Retina (tissue), 1 donor: ENCODE results near the gene ZNF423.

Experiments used
- DNase-seq: peaks from one replicate; pipeline ENCODE4 v3.0.0-alpha.2; 2016

The ZNF423 gene

DNA sequence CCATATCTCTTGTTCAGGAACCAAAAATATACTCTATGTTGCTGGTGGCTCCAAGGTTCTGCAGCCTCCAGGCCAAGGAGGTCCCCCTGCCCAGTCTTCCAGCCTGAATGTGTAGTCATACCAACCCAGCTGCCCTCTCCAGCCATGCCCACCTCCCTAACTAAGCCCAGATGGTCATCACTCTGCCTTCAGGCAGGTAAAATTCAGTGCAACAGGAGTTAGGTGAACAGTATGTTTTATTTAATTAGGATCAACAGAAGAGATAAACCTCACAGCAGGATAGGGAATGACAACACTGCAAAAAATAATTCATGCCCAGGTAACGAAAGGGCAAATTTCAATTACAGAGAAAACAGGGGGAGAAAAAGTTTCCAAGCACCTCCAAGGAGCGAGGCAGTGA, 9.1 kb downstream of the ZNF423 start:
- no peak for DNase-seq

DNA sequence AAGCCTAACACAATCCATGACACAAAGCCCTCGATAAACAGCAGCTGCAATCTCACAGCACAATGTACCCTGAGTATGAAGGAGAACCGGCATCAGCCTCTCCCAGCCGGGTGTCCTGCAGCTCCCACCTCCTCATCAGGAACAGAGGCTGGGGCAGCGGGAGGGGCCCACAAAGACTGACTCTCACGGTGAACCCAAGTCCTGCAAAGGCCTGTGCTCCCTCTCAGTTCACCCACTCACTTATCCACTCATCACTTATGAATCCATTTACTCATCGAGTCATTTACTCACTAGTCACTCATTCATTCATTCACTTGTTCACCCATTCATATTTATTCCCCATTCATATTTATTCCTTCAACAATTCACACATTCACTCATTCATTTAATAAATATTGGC, 11.6 kb downstream of the ZNF423 start:
- no peak for DNase-seq

DNA sequence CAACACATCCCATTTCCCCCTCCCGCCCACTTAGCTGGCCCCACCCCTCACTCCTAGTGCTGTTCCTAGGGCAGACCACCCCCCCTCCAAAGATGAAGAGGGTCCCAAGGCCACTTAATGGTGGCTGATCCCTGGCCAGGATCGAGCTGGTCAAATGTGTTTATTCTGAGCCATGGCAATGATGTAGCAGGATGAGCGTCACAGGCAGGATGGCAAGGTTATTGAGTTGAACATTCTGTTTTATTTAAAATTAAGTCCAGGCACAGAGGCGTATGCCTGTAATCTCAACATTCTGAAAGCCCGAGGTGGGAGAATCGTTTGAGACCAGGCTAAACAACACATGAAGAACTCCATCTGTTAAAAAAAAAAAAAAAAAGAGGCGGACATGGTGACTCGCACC, 12.2 kb downstream of the ZNF423 start:
- DNase-seq, result no peak

GRCh38 chr16:49842972-49843371, 12.9 kb downstream of the ZNF423 start:
- no peak for DNase-seq

GRCh38 chr16:49839017-49839825, 16.7 kb downstream of the ZNF423 start:
- peak; percentile 61 for DNase-seq

GRCh38 chr16:49838441-49839016, 17.4 kb downstream of the ZNF423 start:
- peak; percentile 56 for DNase-seq

DNA sequence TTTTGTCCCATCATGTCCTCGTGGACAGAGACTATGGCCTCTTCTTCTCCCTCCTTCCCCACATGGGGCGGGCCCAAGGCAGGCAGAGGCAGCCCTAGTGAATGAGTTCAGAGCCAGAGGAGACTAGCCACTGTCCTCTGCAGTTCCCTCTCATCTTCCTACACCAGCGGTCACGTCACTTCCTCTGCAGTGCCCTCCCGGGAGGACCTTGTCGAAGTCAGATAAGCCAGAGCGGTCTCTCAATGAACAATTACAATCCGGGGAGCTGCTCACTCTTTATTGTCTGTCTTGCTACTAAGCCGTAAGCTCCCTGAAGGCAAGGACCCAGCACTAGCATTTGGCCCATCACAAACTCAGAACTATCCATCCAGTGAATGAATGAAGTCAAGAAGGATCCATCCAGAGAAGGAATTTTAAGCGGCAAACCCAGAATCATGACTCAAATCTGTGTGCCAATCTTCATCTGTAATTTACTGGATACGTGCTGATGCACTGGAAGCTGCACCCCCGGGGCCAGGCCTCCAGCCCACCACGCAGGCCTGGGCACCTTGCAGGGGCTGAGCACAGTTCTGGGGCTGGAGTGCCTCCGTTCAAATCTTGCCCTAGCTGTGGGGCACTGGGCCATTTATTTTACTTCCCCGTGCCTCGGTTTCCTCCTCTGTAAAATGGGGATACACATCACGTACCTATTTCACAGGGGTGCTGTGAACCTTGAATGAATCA, 18.1 kb downstream of the ZNF423 start:
- peak; percentile 58 for DNase-seq

DNA sequence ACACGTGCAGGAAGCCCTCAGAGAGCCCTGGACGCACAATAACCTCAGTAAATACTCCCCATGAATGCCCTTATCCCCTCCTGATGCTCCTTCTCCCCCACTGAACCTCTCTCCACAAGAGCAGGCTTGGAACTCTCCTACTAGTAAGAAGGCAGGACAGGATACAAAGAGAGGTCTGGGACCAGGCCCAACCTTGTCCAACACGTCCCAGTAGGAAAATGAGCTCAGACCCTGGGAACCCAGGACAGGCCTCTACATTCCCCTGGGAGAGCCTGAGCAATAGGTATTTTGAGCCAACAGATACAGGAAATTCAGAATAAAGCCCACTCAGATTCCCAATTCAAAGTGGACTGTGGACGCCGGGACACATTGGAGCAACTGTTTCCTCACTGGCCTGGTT, 19.2 kb downstream of the ZNF423 start:
- DNase-seq, result peak; percentile 34

DNA sequence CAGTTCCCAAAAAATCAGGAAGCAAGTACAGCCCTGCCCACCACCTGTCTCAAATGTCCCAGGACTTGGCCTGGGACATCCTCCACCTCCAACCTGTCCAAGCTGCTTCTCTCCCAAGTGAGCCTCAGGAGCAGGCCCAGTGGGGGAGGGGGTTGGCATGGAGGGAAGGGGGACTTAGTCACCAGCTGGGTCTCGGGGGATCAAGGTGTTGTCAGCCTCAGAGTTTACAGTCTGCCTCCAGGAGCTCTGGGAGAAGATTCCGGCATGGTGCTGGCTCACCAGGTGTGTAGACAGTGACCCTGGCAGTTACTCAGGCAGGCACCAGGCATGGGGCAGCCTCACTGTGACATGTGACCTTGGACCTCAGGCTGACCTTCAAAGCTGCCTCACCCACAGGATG, 19.7 kb downstream of the ZNF423 start:
- DNase-seq, result no peak

GRCh38 chr16:49835161-49835777, 20.6 kb downstream of the ZNF423 start:
- peak; percentile 75 for DNase-seq

DNA sequence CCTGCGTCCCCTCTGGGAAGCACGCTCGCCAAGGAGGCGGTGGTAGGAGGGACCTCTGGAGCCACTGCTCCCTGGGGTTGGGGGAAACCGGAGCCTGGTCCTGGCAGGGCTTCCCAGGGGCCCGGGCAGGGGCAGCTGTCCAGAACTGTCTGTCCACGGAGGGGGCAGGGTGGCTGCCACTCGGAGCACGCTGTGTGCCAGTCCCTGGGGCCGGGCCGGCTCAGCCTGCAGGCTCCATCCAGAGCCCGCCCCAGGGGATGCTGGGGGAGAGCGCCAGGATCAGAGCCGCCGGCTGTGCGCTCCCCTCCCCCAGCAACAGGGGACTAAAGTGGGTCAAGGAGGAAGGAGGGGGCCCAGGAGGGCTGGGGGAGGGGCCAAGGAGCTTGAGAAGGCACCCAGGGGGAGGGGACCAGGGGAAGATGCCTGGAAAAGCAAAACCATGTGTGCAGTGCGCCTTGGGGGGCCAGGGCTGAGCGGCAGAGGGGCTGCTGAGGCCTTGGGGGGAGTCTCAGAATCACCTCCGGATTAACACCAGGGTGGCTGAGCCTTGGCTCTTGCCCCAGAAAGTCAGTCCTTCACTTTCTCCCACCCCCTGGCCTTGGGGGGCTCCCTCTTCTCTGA, 21.3 kb downstream of the ZNF423 start:
- peak; percentile 87 for DNase-seq

- no peak for DNase-seq
These were observed 21.9 kb downstream of the ZNF423 start for GRCh38 chr16:49833796-49834530.

GRCh38 chr16:49833085-49833484, 22.8 kb downstream of the ZNF423 start:
- DNase-seq, result no peak

DNA sequence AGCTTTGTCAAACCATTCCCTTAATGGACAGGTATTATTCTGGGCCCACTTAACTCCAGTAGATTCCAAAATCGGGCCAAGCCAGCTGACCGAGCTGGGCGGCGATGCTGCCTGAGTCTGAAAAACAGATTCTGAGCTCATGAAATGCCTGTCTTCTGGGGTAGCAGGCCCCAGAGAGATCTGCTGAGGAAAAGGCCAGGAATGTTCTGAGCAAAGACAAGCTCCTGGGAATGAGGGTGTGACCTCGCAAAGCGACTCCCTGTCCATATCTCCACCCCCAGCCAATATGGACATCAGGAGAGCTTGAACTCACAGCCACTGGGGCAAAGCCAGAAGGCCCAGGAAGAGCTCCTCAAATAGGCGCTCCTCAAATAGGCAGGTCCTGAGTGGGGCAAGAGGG, 23.7 kb downstream of the ZNF423 start:
- DNase-seq, result no peak

DNA sequence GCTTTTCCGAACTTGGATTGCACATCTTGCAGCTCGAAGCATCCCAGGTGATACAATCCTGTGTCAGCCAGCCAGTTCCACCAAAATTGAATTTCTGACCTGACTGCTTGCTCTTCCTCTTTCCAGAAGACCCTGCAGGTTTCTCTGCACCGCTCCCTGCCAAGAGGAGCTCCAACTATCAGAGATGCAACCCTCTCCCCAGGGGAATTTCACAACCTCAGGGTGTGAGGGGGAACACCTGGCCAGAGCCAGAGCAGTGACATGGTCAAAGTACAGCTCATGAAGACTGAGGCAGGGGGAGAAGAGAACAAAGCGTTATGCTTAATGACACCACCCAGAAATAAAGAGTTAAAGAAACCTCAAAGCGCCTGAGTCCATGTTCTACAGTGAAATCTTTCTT, 25.0 kb downstream of the ZNF423 start:
- no peak for DNase-seq

DNA sequence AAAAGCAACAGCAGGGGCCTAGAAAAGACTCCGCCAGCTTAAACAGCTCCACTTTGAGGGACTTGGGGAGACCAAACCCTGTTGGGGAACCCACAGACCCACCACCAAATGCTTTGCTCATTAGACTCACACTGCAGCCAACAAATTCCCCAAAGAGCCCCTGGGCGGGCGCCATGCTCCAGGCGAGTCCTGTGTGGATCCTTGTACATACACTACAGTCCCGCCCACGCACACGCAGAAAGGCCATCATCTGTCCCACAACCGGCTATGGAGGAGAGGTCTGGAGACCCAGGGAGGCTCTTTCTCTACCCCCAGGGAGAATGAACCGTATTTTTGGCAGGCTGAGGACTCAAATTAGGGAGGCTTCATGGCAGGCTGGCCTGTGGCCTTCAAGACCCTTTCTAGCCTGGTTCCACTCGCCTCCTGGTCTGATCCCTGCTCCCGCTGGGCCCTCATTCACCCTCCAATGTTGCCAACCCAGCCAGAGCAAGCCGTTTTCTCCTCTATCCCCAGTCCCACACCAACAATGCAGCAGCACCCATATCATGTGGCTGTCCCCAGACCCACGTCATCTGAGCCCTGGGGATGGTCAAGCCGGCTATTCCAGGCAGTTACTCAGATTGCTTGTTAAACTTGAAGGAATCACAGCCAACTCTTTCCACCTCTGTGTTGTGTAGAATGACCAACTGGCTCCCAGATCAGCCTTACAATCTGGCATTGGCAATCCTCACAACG, 27.2 kb downstream of the ZNF423 start:
- DNase-seq, result no peak

DNA sequence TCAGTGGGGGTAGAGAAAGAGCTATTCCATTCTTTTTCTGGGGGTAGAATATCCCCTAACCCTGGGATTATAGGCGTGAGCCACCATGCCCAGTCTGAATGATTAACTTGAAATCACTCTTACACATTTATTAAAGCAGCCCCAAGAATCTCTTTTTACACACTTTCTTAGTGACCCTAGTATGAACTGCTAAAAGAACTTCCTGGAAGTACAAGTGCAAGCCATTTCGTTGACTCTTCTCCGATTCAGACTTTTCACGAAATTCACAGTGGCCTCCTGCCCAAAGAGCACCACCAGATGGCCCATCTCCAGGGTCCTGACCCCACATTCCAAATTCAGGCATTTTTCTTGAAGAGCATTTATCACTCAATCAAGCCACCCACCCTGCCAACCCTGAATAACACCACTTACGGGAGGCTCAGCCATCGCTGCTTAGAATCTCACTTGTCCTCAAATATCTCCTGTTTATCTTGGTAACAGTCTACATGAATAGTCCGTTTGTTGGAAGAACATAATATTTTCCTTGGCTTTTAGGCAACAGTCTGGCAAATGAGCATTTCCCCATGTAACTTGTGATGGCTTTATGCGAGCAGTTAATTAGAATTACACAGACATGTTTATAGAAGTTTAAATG, 28.0 kb downstream of the ZNF423 start:
- no peak for DNase-seq

DNA sequence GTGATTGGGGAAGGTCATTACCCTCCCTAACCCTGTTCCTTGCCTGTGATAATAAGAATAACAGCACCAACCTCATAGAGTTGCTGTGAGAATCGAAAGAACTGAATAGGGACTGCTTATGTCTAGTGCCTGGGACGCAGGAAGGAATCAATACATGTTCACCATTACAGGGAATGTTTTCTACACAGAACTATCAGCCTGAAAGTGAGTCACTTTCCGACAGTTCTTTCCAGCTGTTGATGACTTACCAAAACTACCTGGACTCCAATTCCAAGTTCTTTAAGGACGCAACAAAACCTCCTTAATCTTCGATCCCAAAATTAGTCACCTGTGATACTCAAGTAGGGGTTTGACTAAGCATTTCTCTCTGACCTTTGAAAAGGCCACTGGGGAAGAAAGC, 29.4 kb downstream of the ZNF423 start:
- DNase-seq, result no peak

DNA sequence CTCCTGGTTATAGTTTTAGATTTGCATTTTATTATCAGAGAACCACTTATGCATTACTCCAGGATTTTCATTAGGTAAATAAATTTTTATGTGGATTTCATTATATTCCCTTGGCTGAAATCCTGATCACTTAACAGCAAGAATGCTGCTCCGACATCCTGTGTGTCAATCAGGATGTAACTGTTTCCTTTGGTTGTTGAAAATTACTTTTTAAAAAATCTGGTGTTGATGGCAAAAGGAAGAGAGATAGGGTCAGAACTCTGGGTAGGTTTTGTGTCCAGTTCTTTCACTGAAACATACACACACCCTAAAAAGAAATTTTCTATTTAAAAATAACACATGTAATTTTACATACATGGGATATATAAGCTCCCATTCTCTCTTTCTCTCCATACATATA, 30.9 kb downstream of the ZNF423 start:
- no peak for DNase-seq

DNA sequence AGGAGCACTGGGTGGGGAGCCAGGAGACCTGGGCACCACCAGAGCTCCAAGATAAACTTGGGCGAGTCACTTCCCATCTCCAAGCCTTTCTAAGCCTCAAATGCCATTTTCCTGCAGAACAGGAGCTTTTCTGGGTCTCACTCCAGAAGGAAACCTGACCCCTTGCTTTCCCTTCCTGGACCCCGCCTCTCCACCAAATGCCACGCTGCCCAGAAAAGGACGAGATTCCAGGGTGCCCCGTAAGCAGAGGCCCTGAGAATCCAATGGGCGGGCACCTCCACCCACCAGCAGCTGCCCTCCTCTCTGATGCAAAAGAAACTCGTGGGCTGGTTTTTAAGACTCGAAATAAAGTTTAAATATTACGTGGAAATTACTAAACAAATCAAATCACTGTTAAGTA, 31.3 kb downstream of the ZNF423 start:
- no peak for DNase-seq
